ENCODE measurements around the gene ICAM1. TPM values are rescaled to one million over a fixed set of nuclear protein-coding genes. Genes with fewer than 3 reads are reported as not detected.
A peak's percentile ranks its signal among the peaks of the same experiment; 100 is the strongest.

ICAM1 gene
- total and polyA plus RNA-seq, 2 of the 13 experiments (the other 11 are each of a cell fraction or from before 2014, with no cell fraction given): 37.9 to 98.4 TPM

DNA sequence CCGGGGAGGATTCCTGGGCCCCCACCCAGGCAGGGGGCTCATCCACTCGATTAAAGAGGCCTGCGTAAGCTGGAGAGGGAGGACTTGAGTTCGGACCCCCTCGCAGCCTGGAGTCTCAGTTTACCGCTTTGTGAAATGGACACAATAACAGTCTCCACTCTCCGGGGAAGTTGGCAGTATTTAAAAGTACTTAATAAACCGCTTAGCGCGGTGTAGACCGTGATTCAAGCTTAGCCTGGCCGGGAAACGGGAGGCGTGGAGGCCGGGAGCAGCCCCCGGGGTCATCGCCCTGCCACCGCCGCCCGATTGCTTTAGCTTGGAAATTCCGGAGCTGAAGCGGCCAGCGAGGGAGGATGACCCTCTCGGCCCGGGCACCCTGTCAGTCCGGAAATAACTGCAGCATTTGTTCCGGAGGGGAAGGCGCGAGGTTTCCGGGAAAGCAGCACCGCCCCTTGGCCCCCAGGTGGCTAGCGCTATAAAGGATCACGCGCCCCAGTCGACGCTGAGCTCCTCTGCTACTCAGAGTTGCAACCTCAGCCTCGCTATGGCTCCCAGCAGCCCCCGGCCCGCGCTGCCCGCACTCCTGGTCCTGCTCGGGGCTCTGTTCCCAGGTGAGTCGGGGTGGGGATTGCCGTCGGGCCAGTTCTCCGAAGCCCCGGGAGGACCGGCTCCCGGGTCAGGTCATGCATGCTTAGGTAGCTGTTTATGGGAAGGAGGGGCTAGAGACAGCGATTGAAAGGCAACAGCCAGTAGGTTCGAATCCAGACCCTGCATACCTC is at the start of gene ICAM1 (continued):
- peak; percentile 34; the same call in 1 of the 2 replicates for TF ChIP-seq ZNF12 (CRISPR knock-in tag; IDR thresholded peaks at IDR 0.05)
- no peak for TF ChIP-seq ZEB1 (IDR thresholded peaks at IDR 0.05; ENCODE audit: insufficient replicate concordance, low read depth)
- TF ChIP-seq, protein P1, sequence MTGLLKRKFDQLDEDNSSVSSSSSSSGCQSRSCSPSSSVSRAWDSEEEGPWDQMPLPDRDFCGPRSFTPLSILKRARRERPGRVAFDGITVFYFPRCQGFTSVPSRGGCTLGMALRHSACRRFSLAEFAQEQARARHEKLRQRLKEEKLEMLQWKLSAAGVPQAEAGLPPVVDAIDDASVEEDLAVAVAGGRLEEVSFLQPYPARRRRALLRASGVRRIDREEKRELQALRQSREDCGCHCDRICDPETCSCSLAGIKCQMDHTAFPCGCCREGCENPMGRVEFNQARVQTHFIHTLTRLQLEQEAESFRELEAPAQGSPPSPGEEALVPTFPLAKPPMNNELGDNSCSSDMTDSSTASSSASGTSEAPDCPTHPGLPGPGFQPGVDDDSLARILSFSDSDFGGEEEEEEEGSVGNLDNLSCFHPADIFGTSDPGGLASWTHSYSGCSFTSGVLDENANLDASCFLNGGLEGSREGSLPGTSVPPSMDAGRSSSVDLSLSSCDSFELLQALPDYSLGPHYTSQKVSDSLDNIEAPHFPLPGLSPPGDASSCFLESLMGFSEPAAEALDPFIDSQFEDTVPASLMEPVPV (CRISPR knock-in tag; IDR thresholded peaks at IDR 0.05): peak; percentile 84
- TF ChIP-seq, protein P2, sequence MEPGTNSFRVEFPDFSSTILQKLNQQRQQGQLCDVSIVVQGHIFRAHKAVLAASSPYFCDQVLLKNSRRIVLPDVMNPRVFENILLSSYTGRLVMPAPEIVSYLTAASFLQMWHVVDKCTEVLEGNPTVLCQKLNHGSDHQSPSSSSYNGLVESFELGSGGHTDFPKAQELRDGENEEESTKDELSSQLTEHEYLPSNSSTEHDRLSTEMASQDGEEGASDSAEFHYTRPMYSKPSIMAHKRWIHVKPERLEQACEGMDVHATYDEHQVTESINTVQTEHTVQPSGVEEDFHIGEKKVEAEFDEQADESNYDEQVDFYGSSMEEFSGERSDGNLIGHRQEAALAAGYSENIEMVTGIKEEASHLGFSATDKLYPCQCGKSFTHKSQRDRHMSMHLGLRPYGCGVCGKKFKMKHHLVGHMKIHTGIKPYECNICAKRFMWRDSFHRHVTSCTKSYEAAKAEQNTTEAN (CRISPR knock-in tag; conservative IDR thresholded peaks at IDR 0.05): peak; percentile 82
- no peak; the same call in 1 of the 2 replicates for TF ChIP-seq SIX4 (CRISPR knock-in tag; IDR thresholded peaks at IDR 0.05)
- TF ChIP-seq ZNF292 (CRISPR knock-in tag; IDR thresholded peaks at IDR 0.05; ENCODE audit: borderline replicate concordance, low read depth): peak; percentile 78; the same call in 1 of the 2 replicates
- TF ChIP-seq, protein P3, sequence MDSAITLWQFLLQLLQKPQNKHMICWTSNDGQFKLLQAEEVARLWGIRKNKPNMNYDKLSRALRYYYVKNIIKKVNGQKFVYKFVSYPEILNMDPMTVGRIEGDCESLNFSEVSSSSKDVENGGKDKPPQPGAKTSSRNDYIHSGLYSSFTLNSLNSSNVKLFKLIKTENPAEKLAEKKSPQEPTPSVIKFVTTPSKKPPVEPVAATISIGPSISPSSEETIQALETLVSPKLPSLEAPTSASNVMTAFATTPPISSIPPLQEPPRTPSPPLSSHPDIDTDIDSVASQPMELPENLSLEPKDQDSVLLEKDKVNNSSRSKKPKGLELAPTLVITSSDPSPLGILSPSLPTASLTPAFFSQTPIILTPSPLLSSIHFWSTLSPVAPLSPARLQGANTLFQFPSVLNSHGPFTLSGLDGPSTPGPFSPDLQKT (CRISPR knock-in tag; IDR thresholded peaks at IDR 0.05; ENCODE audit: borderline replicate concordance): no peak
- no peak for TF ChIP-seq KLF13 (CRISPR knock-in tag; IDR thresholded peaks at IDR 0.05)
- TF ChIP-seq ZFP36L2 (CRISPR knock-in tag; IDR thresholded peaks at IDR 0.05): no peak
- 0 out of 2 replicates have a peak, but pooled peaks have one; percentile 43 for TF ChIP-seq NFATC3 (CRISPR knock-in tag; IDR thresholded peaks at IDR 0.05)
- TF ChIP-seq HOXA3 (CRISPR knock-in tag; IDR thresholded peaks at IDR 0.05): peak; percentile 81
- TF ChIP-seq, protein P4, sequence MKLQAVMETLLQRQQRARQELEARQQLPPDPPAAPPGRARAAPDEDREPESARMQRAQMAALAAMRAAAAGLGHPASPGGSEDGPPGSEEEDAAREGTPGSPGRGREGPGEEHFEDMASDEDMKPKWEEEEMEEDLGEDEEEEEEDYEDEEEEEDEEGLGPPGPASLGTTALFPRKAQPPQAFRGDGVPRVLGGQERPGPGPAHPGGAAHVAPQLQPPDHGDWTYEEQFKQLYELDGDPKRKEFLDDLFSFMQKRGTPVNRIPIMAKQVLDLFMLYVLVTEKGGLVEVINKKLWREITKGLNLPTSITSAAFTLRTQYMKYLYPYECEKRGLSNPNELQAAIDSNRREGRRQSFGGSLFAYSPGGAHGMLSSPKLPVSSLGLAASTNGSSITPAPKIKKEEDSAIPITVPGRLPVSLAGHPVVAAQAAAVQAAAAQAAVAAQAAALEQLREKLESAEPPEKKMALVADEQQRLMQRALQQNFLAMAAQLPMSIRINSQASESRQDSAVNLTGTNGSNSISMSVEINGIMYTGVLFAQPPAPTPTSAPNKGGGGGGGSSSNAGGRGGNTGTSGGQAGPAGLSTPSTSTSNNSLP (IDR thresholded peaks at IDR 0.05; ENCODE audit: low read depth, low read length): no peak
- TF ChIP-seq, protein P5, sequence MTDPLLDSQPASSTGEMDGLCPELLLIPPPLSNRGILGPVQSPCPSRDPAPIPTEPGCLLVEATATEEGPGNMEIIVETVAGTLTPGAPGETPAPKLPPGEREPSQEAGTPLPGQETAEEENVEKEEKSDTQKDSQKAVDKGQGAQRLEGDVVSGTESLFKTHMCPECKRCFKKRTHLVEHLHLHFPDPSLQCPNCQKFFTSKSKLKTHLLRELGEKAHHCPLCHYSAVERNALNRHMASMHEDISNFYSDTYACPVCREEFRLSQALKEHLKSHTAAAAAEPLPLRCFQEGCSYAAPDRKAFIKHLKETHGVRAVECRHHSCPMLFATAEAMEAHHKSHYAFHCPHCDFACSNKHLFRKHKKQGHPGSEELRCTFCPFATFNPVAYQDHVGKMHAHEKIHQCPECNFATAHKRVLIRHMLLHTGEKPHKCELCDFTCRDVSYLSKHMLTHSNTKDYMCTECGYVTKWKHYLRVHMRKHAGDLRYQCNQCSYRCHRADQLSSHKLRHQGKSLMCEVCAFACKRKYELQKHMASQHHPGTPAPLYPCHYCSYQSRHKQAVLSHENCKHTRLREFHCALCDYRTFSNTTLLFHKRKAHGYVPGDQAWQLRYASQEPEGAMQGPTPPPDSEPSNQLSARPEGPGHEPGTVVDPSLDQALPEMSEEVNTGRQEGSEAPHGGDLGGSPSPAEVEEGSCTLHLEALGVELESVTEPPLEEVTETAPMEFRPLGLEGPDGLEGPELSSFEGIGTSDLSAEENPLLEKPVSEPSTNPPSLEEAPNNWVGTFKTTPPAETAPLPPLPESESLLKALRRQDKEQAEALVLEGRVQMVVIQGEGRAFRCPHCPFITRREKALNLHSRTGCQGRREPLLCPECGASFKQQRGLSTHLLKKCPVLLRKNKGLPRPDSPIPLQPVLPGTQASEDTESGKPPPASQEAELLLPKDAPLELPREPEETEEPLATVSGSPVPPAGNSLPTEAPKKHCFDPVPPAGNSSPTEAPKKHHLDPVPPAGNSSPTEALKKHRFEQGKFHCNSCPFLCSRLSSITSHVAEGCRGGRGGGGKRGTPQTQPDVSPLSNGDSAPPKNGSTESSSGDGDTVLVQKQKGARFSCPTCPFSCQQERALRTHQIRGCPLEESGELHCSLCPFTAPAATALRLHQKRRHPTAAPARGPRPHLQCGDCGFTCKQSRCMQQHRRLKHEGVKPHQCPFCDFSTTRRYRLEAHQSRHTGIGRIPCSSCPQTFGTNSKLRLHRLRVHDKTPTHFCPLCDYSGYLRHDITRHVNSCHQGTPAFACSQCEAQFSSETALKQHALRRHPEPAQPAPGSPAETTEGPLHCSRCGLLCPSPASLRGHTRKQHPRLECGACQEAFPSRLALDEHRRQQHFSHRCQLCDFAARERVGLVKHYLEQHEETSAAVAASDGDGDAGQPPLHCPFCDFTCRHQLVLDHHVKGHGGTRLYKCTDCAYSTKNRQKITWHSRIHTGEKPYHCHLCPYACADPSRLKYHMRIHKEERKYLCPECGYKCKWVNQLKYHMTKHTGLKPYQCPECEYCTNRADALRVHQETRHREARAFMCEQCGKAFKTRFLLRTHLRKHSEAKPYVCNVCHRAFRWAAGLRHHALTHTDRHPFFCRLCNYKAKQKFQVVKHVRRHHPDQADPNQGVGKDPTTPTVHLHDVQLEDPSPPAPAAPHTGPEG (CRISPR knock-in tag; IDR thresholded peaks at IDR 0.05): peak; percentile 71
- TF ChIP-seq GTF3A (CRISPR knock-in tag; conservative IDR thresholded peaks at IDR 0.05): no peak
- TF ChIP-seq SAP130 (CRISPR knock-in tag; IDR thresholded peaks at IDR 0.05; ENCODE audit: low read depth): peak; percentile 98
- TF ChIP-seq TGIF2 (CRISPR knock-in tag; IDR thresholded peaks at IDR 0.05): peak; percentile 33; the same call in 1 of the 2 replicates
- peak; percentile 69; the same call in 1 of the 2 replicates for TF ChIP-seq HMG20A (CRISPR knock-in tag; IDR thresholded peaks at IDR 0.05; ENCODE audit: borderline replicate concordance)
- no peak for TF ChIP-seq MTA3 (CRISPR knock-in tag; IDR thresholded peaks at IDR 0.05)

Data from HepG2 (cell line).